ENCODE results near the gene XYLT1. TPM values are rescaled to one million over a fixed set of nuclear protein-coding genes. Genes with fewer than 3 reads are reported as not detected.

XYLT1 gene
- total and polyA plus RNA-seq, 2 of the 8 experiments (the other 6 are each of a cell fraction or from before 2014, with no cell fraction given): 6.6 to 25.4 TPM

DNA sequence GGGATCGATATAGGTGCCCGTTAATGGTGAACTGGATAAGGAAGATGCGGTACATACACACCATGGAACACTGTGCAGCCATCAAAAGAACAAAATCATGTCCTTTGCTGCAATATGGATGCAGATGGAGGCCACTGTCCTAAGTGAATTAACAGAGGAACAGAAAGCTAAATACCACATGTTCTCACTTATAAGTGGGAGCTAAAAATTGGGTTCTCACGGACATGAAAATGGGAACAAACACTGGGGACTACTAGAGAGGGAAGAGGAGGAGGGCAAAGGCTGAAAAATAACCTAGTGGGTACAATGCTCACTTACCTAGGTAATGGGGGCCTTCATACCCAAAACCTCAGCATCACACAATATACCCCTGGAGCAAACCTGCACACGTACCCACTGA, 302.6 kb downstream of the XYLT1 start:
- H3K4ac ChIP-seq (replicated peaks; ENCODE audit: insufficient read length, low read depth, low read length): no peak overlapping the region
- TF ChIP-seq RAD21 (IDR thresholded peaks at IDR 0.05 in 1 of 2, conservative IDR thresholded peaks at IDR 0.05 in 1 of 2; ENCODE audit: low read depth in 2 of 2, low read length in 2 of 2) (no peak), HDAC6 (IDR thresholded peaks at IDR 0.05; ENCODE audit: low read depth, low read length) (no peak)
- no peaks in the 10 kb centered on the region for H3K79me1 ChIP-seq (ENCODE audit: low read depth, low read length)
- H3K56ac ChIP-seq (replicated peaks; ENCODE audit: insufficient read length, low read depth, low read length): no peak overlapping the region
- H2BK5ac ChIP-seq (ENCODE audit: low read depth, low read length): no peak overlapping the region
- ChIA-PET POLR2A (ENCODE audit: partially characterized antibody) (no interaction called here), CTCF (ENCODE audit: partially characterized antibody) (no interaction called here)
- H4K20me1 ChIP-seq (replicated peaks in 1 of 2; ENCODE audit: control insufficient read depth in 1 of 2, insufficient read depth in 2 of 2, low read length in 2 of 2): no peaks in the 10 kb centered on the region
- no peak overlapping the region for H4K8ac ChIP-seq (ENCODE audit: extremely low read depth, insufficient read depth, low read length)
- H3K36me3 ChIP-seq (ENCODE audit: control insufficient read depth in 2 of 4, insufficient read depth in 4 of 4, low read length in 3 of 4): no peaks in the 10 kb centered on the region
- H2AFZ ChIP-seq (ENCODE audit: low read length): no peak overlapping the region
- H3K23ac ChIP-seq (ENCODE audit: insufficient read length): no peak overlapping the region
- H2BK20ac ChIP-seq (ENCODE audit: low read length): no peak overlapping the region
- H4K5ac ChIP-seq (ENCODE audit: insufficient read length, low read depth, low read length): no peak overlapping the region
- H3K27ac ChIP-seq (ENCODE audit: low read depth, low read length): no peak overlapping the region
- no peak overlapping the region for H3K18ac ChIP-seq (ENCODE audit: extremely low read depth, low read length)
- H4K91ac ChIP-seq (replicated peaks; ENCODE audit: insufficient read length, low read length): no peak overlapping the region
- no peak overlapping the region for H3K4me2 ChIP-seq (ENCODE audit: insufficient read depth in 1 of 2, low read depth in 2 of 2, low read length in 2 of 2)
- FAIRE-seq: no peak
- H3K27me3 ChIP-seq (replicated peaks in 1 of 4; ENCODE audit: control insufficient read depth in 3 of 4, extremely low read depth in 1 of 4, insufficient read depth in 3 of 4, low read length in 3 of 4): no peaks in the 10 kb centered on the region
- no peak overlapping the region for H2BK15ac ChIP-seq (ENCODE audit: low read length)
- H3K4me3 ChIP-seq (ENCODE audit: extremely low read depth in 1 of 4, insufficient read depth in 2 of 4, low read depth in 3 of 4, low read length in 4 of 4): no peak overlapping the region
- no peaks in the 10 kb centered on the region for H3K4me1 ChIP-seq (replicated peaks in 1 of 4; ENCODE audit: control insufficient read depth in 3 of 4, insufficient read depth in 4 of 4, low read length in 3 of 4)
- H3K9me3 ChIP-seq (ENCODE audit: insufficient read depth in 2 of 2, low read depth in 1 of 2, low read length in 1 of 2): no peaks in the 10 kb centered on the region
- no peak overlapping the region for H3K9ac ChIP-seq (replicated peaks in 1 of 4; ENCODE audit: extremely low read depth in 1 of 4, low read depth in 3 of 4, low read length in 3 of 4)
- H3K23me2 ChIP-seq (ENCODE audit: low read depth, low read length): no peaks in the 10 kb centered on the region
- no peak for DNase-seq (ENCODE audit: low read depth in 1 of 2, low spot score in 2 of 2)
- 94% methylated on average over 5 of the region's 5 CpGs; no CpG with 5 or more reads in 1 of the 2 experiments for WGBS, 2 experiments (ENCODE audit: extremely low coverage in 1 of 2, insufficient coverage in 1 of 2, insufficient read length in 1 of 2, insufficient replicate concordance in 2 of 2, low coverage in 1 of 2, low lambda C conversion rate in 2 of 2, missing lambda C conversion rate in 1 of 2)
- no peak overlapping the region for H2AK5ac ChIP-seq (ENCODE audit: low read depth, low read length)
- H3K14ac ChIP-seq (ENCODE audit: insufficient read length): no peak overlapping the region
- H2BK12ac ChIP-seq (ENCODE audit: low read depth, low read length): no peak overlapping the region
- no peaks in the 10 kb centered on the region for H3K79me2 ChIP-seq (ENCODE audit: control insufficient read depth in 1 of 2, insufficient read depth in 2 of 2, low read length in 2 of 2)
- no peak overlapping the region for H2BK120ac ChIP-seq (replicated peaks; ENCODE audit: low read depth, low read length)

Data from H1 (cell line).